MM.1S (cell line): ENCODE data around the gene RAB9A.
A peak's percentile ranks its signal among the peaks of the same experiment; 100 is the strongest.
"Not testable (repeated sequence)": the region's sequence is repeated elsewhere in the genome, so short reads cannot be mapped to it uniquely, and the experiment has no call there.

Experiments
- DNase-seq: peaks from one replicate; pipeline ENCODE4 v3.0.0-alpha.2; 2015
- H2AFZ ChIP-seq: fragments of 300-600 bp; sonication (generic); 2 replicates; pipeline ENCODE4 v1.6.0; 2016; ENCODE audit warnings: antibody characterized with exemption, low read length
- H3F3A ChIP-seq: fragments of 300-600 bp; sonication (generic); 2 replicates; pipeline ENCODE4 v1.6.1; 2016; ENCODE audit warnings: mild to moderate bottlenecking, antibody characterized with exemption, low read length, moderate library complexity, mixed read lengths; ENCODE audit not compliant: insufficient read depth
- H3K27ac ChIP-seq: fragments of 300-600 bp; sonication (generic); 2 replicates; pipeline ENCODE4 v1.5.1; 2016; ENCODE audit warnings: mild to moderate bottlenecking, low read length
- H3K27me3 ChIP-seq: fragments of 300-600 bp; sonication (generic); replicated peaks from 2 replicates; pipeline ENCODE4 v1.6.0; 2016; ENCODE audit warnings: low read length; ENCODE audit not compliant: insufficient read depth
- H3K36me3 ChIP-seq: fragments of 300-600 bp; sonication (generic); replicated peaks from 2 replicates; pipeline ENCODE4 v1.6.1; 2016; ENCODE audit warnings: mild to moderate bottlenecking, low read length, mixed read lengths; ENCODE audit not compliant: insufficient read depth
- H3K4me1 ChIP-seq: fragments of 300-600 bp; sonication (generic); 2 replicates; pipeline ENCODE4 v1.6.1; 2016; ENCODE audit warnings: low read length, mixed read lengths
- H3K4me2 ChIP-seq: fragments of 300-600 bp; sonication (generic); 2 replicates; pipeline ENCODE4 v1.6.0; 2016; ENCODE audit warnings: low read depth, low read length
- H3K4me3 ChIP-seq: fragments of 300-600 bp; sonication (generic); 2 replicates; pipeline ENCODE4 v1.5.1; 2016; ENCODE audit warnings: low read length, mixed read lengths
- H3K79me2 ChIP-seq: fragments of 300-600 bp; sonication (generic); 2 replicates; pipeline ENCODE4 v1.6.1; 2016; ENCODE audit warnings: mixed run types, low read length, mixed read lengths
- H3K9ac ChIP-seq: fragments of 300-600 bp; sonication (generic); 2 replicates; pipeline ENCODE4 v1.6.1; 2016; ENCODE audit warnings: low read length, mixed read lengths
- H3K9me2 ChIP-seq: fragments of 300-600 bp; sonication (generic); replicated peaks from 2 replicates; pipeline ENCODE4 v1.6.1; 2016; ENCODE audit warnings: mild to moderate bottlenecking, low read length, mixed read lengths; ENCODE audit not compliant: insufficient read depth
- H3K9me3 ChIP-seq: fragments of 300-600 bp; sonication (generic); replicated peaks from 2 replicates; pipeline ENCODE4 v1.6.1; 2016; ENCODE audit warnings: mild to moderate bottlenecking, low read length, mixed read lengths; ENCODE audit not compliant: insufficient read depth
- H4K20me1 ChIP-seq: fragments of 300-600 bp; sonication (generic); 2 replicates; pipeline ENCODE4 v1.6.1; 2016; ENCODE audit warnings: mild to moderate bottlenecking, low read length, moderate library complexity, mixed read lengths; ENCODE audit not compliant: insufficient read depth
- CTCF ChIP-seq: fragments of 300-600 bp; sonication (generic); IDR thresholded peaks from 2 replicates; pipeline ENCODE4 v1.5.1; 2016; ENCODE audit warnings: antibody characterized with exemption, low read length, mixed read lengths
- EZH2 ChIP-seq: fragments of 300-600 bp; sonication (generic); optimal IDR thresholded peaks from 2 replicates; pipeline ENCODE3; 2017; ENCODE audit warnings: low read depth, mild to moderate bottlenecking, antibody characterized with exemption, low read length, mixed read lengths
- EZH2phosphoT487 ChIP-seq: fragments of 300-600 bp; sonication (generic); IDR thresholded peaks from 2 replicates; pipeline ENCODE4 v1.6.1; 2018; ENCODE audit warnings: antibody characterized with exemption, low read length

Gene RAB9A

GRCh38 chrX:13688958-13689740 lies at the start of gene RAB9A:
RAB9A (plus strand) TSS chrX:13689128; CDS start chrX:13708747, 19,619 bp downstream.
- Histone ChIP-seq H3F3A (no peaks in the 10 kb centered on the region), H3K9me2 (no peaks in the 10 kb centered on the region), H3K4me3 (peak within 1 kb of the TSS; percentile 79), H2AFZ (peak within 1 kb of the TSS; percentile 75), H3K27me3 (no peaks in the 10 kb centered on the region), H3K4me1 (peaks cover 6% of the 10 kb centered on the region; the same call in 1 of the 2 replicates), H3K9ac (peak within 1 kb of the TSS; percentile 91), H3K4me2 (peak within 1 kb of the TSS; percentile 68), H4K20me1 (no peaks in the 10 kb centered on the region), H3K79me2 (peaks cover 51% of the 10 kb centered on the region), H3K36me3 (no peaks in the 10 kb centered on the region), H3K27ac (peak within 1 kb of the TSS; percentile 67; the same call in 1 of the 2 replicates), H3K9me3 (no peaks in the 10 kb centered on the region)
- peak; percentile 61 for DNase-seq
- TF ChIP-seq CTCF (no peak), EZH2 (no peak), EZH2phosphoT487 (no peak)

GRCh38 chrX:13641684-13642083 lies 47.2 kb upstream of the RAB9A start:
- not testable (repeated sequence) for H3K36me3 ChIP-seq, H3K9me2 ChIP-seq, H4K20me1 ChIP-seq, H3K27ac ChIP-seq, DNase-seq, H3K4me2 ChIP-seq, H3K9me3 ChIP-seq, H2AFZ ChIP-seq, H3K4me1 ChIP-seq, H3K9ac ChIP-seq, H3K27me3 ChIP-seq, H3F3A ChIP-seq, H3K4me3 ChIP-seq, H3K79me2 ChIP-seq

- Histone ChIP-seq H3K9me2 (no peaks in the 10 kb centered on the region), H3K27ac (no peak overlapping the region), H3K36me3 (no peaks in the 10 kb centered on the region), H3K4me3 (no peak overlapping the region), H2AFZ (no peak overlapping the region), H3K27me3 (no peaks in the 10 kb centered on the region), H4K20me1 (no peaks in the 10 kb centered on the region), H3K4me2 (no peak overlapping the region), H3K9ac (no peak overlapping the region), H3K4me1 (no peaks in the 10 kb centered on the region), H3K79me2 (no peaks in the 10 kb centered on the region), H3K9me3 (no peaks in the 10 kb centered on the region), H3F3A (no peaks in the 10 kb centered on the region)
- no peak for DNase-seq
- no peak for TF ChIP-seq EZH2phosphoT487
Observed at GRCh38 chrX:13645464-13646153, 43.3 kb upstream of the RAB9A start.

GRCh38 chrX:13646154-13646549 lies 42.8 kb upstream of the RAB9A start:
- TF ChIP-seq EZH2phosphoT487 (no peak), CTCF (peak; percentile 57)
- Histone ChIP-seq H3K36me3 (no peaks in the 10 kb centered on the region), H3K9ac (no peak overlapping the region), H2AFZ (no peak overlapping the region), H4K20me1 (no peaks in the 10 kb centered on the region), H3K27me3 (no peaks in the 10 kb centered on the region), H3F3A (no peaks in the 10 kb centered on the region), H3K4me1 (no peaks in the 10 kb centered on the region), H3K4me2 (no peak overlapping the region), H3K27ac (no peak overlapping the region), H3K4me3 (no peak overlapping the region), H3K79me2 (no peaks in the 10 kb centered on the region), H3K9me3 (no peaks in the 10 kb centered on the region), H3K9me2 (no peaks in the 10 kb centered on the region)
- DNase-seq: peak; percentile 16
